Upper lobe of left lung (tissue), 6 donors: ENCODE data around the gene KANSL2. TPM values are rescaled to one million over a fixed set of nuclear protein-coding genes. Genes with fewer than 3 reads are reported as not detected.
A peak's percentile ranks its signal among the peaks of the same experiment; 100 is the strongest.
"Not testable (repeated sequence)": the region's sequence is repeated elsewhere in the genome, so short reads cannot be mapped to it uniquely, and the experiment has no call there.

ENCODE experiments used
- ATAC-seq, 2 donors: fragments of 200-7000 bp; cut with Tn5 transposase; one replicate each; pipeline ENCODE4 v1.9.1; 2022; ENCODE audit warnings: mild to moderate bottlenecking in 2 of 2, moderate library complexity in 2 of 2; ENCODE audit not compliant: low FRiP score in 2 of 2
- DNase-seq, 2 donors: peaks; one replicate each; pipeline ENCODE4 v3.0.0-alpha.2; 2019 to 2020
- H3K27ac ChIP-seq, 4 donors: fragments of 200-600 bp; sonication (generic); one replicate each; pipeline ENCODE4 v1.5.1; 2016 to 2019
- H3K27me3 ChIP-seq, 4 donors: fragments of 200-600 bp; sonication (generic); one replicate each; pipeline ENCODE4 v1.5.1; 2017 to 2019
- H3K36me3 ChIP-seq, 4 donors: fragments of 200-600 bp; sonication (generic); one replicate each; pipeline ENCODE4 v1.5.1; 2016 to 2019
- H3K4me1 ChIP-seq, 4 donors: fragments of 200-600 bp; sonication (generic); one replicate each; pipeline ENCODE4 v1.5.1; 2018 to 2019
- H3K4me3 ChIP-seq, 4 donors: fragments of 200-600 bp; sonication (generic); one replicate each; pipeline ENCODE4 v1.5.1; 2017 to 2019; ENCODE audit warnings: mild to moderate bottlenecking in 2 of 4, moderate library complexity in 1 of 4
- H3K9me3 ChIP-seq, 4 donors: fragments of 200-600 bp; sonication (generic); one replicate each; pipeline ENCODE4 v1.5.1; 2018 to 2019
- CTCF ChIP-seq, 6 experiments: fragments of 450-650 bp in 4 of 6; fragments of 200-600 bp in 2 of 6; sonication (generic) in 2 of 6; IDR thresholded peaks; one replicate each; pipeline ENCODE4 v1.5.1; 2016 to 2019; ENCODE audit warnings: antibody characterized with exemption in 6 of 6
- EP300 ChIP-seq, 4 donors: sonication (generic); formaldehyde crosslinking; IDR thresholded peaks; one replicate each; pipeline ENCODE4 v1.5.1; 2017; ENCODE audit warnings: antibody characterized with exemption in 4 of 4, control low read depth in 2 of 4
- POLR2A ChIP-seq, 4 donors: fragments of 450-650 bp; IDR thresholded peaks; one replicate each; pipeline ENCODE4 v1.5.1; 2016 to 2017; ENCODE audit warnings: antibody characterized with exemption in 4 of 4, mild to moderate bottlenecking in 2 of 4
- POLR2AphosphoS5 ChIP-seq, 2 donors: sonication (generic); formaldehyde crosslinking; IDR thresholded peaks; one replicate each; pipeline ENCODE4 v1.5.1; 2017; ENCODE audit warnings: antibody characterized with exemption in 2 of 2
- WGBS, 2 donors: methylation state at CpG; one replicate each; pipeline ENCODE4 v1.1.5; 2017 to 2018; 5-methylcytosine and 5-hydroxymethylcytosine counted together
- total RNA-seq, 6 donors: library from RNA; depleted of rRNA in 4 of 6; stranded (reverse); fragments of >200 nt in 4 of 6; gene quantifications; one replicate each; pipeline versions ENCODE4 v1.1.0 to v1.2.1, GENCODE V29; 2016 to 2021
- donor health status: DM: no; HTN: no; CAD: no; lungs with moderate emphysema.
- donor health status: DM: no; HTN: yes; CAD: no; lungs with severe emphysema.

KANSL2 gene
- total RNA-seq, 6 donors from 2014 or later = 13.2 to 60.5 (median 26.3) TPM

- ATAC-seq = peak; percentile 98 to 100
- 0% methylated on average over 36 to 59 of the region's 61 CpGs for WGBS, 2 donors
- Histone ChIP-seq H3K4me3 (peak within 1 kb of the TSS; percentile 59 to 77 (median 66)), H3K27ac (peak within 1 kb of the TSS; percentile 92 to 97 (median 95)), H3K4me1 (peaks cover 22 to 39% (median 27%) of the 10 kb centered on the region in 4 donors), H3K36me3 (peaks cover 0 to 29% (median 12%) of the 10 kb centered on the region in 4 donors), H3K9me3 (peaks cover 0 to 15% (median 8%) of the 10 kb centered on the region in 4 donors), H3K27me3 (no peaks in the 10 kb centered on the region)
- TF ChIP-seq POLR2A (IDR thresholded peaks at IDR 0.05) (peak in 3 of 4 donors; percentile 64 to 91 (median 87)), EP300 (IDR thresholded peaks at IDR 0.05) (peak in 1 of 4 donors; percentile 91), CTCF (IDR thresholded peaks at IDR 0.05) (peak in 4 of 6 experiments; percentile 25 to 71 (median 48)), POLR2AphosphoS5 (IDR thresholded peaks at IDR 0.05) (peak; percentile 97)
- DNase-seq = peak; percentile 98
Measured at GRCh38 chr12:48716493-48717251, 34.6 kb upstream of the KANSL2 start, which contains the start of gene CCNT1. Gene CCNT1, minus strand, starts transcription at chr12:48716707. Its CDS starts 32 bp downstream, at chr12:48716675.

- H3K36me3 ChIP-seq = peaks cover 0 to 34% (median 14%) of the 10 kb centered on the region in 4 donors
- no peaks in the 10 kb centered on the region for H3K27me3 ChIP-seq
- ATAC-seq = no peak
- TF ChIP-seq POLR2A (IDR thresholded peaks at IDR 0.05) (no peak), CTCF (IDR thresholded peaks at IDR 0.05) (no peak), EP300 (IDR thresholded peaks at IDR 0.05) (no peak), POLR2AphosphoS5 (IDR thresholded peaks at IDR 0.05) (no peak)
- WGBS, 2 donors = 1% methylated on average over 11 to 17 of the region's 17 CpGs
- peak in 1 of 2 donors; percentile 39 for DNase-seq
- peaks cover 0 to 13% (median 8%) of the 10 kb centered on the region in 4 donors for H3K9me3 ChIP-seq
- H3K4me1 ChIP-seq = peaks cover 22 to 40% (median 27%) of the 10 kb centered on the region in 4 donors
- peak overlapping the region; percentile 92 to 97 (median 95) for H3K27ac ChIP-seq
- peak overlapping the region; percentile 59 to 77 (median 66) for H3K4me3 ChIP-seq
Measured at GRCh38 chr12:48716168-48716492, 34.1 kb upstream of the KANSL2 start.

- Histone ChIP-seq H3K9me3 (no peaks in the 10 kb centered on the region), H3K27ac (no peak overlapping the region), H3K27me3 (no peaks in the 10 kb centered on the region), H3K4me3 (no peak overlapping the region), H3K36me3 (peaks cover 0 to 70% (median 27%) of the 10 kb centered on the region in 4 donors), H3K4me1 (peaks cover 24 to 40% (median 39%) of the 10 kb centered on the region in 4 donors)
- ATAC-seq (no peak), DNase-seq (no peak)
- TF ChIP-seq POLR2AphosphoS5 (IDR thresholded peaks at IDR 0.05) = no peak
- WGBS, 2 donors = 96 to 97% methylated on average over 10 of the region's 10 CpGs
Measured at GRCh38 chr12:48712209-48712608, 30.2 kb upstream of the KANSL2 start.

- not testable (repeated sequence) for ATAC-seq, H3K27ac ChIP-seq, H3K9me3 ChIP-seq, H3K4me3 ChIP-seq, DNase-seq, H3K27me3 ChIP-seq, H3K4me1 ChIP-seq
- 98 to 100% methylated on average over 7 of the region's 7 CpGs for WGBS, 2 donors
- peaks cover 17 to 98% (median 61%) of the 10 kb centered on the region in 4 donors for H3K36me3 ChIP-seq
Measured at GRCh38 chr12:48698822-48699221, 16.8 kb upstream of the KANSL2 start.

GRCh38 chr12:48696626-48697025, 14.6 kb upstream of the KANSL2 start:
- peaks cover 0 to 6% (median 4%) of the 10 kb centered on the region in 4 donors for H3K4me1 ChIP-seq
- H3K4me3 ChIP-seq = no peak overlapping the region
- TF ChIP-seq CTCF (IDR thresholded peaks at IDR 0.05) (no peak), POLR2A (IDR thresholded peaks at IDR 0.05) (no peak)
- DNase-seq (no peak), ATAC-seq (no peak)
- H3K27me3 ChIP-seq = no peaks in the 10 kb centered on the region
- no peak overlapping the region for H3K27ac ChIP-seq
- WGBS, 2 donors = 78 to 89% methylated on average over 5 of the region's 5 CpGs
- no peaks in the 10 kb centered on the region for H3K9me3 ChIP-seq
- H3K36me3 ChIP-seq = peaks cover 31 to 98% (median 55%) of the 10 kb centered on the region in 4 donors
